GM23248 (cell line): ENCODE measurements around the gene FAM117B. TPM values are rescaled to one million over a fixed set of nuclear protein-coding genes. Genes with fewer than 3 reads are reported as not detected.

Source experiments
- DNase-seq: peaks from one replicate; pipeline ENCODE4 v3.0.0-alpha.2; 2015
- H2AFZ ChIP-seq: fragments of 200-600 bp; sonication (generic); 2 replicates; pipeline ENCODE4 v1.6.1; 2016; ENCODE audit warnings: antibody characterized with exemption
- H3F3A ChIP-seq: fragments of 200-600 bp; sonication (generic); 2 replicates; pipeline ENCODE4 v1.6.1; 2016; ENCODE audit warnings: mild to moderate bottlenecking, antibody characterized with exemption, mixed run types; ENCODE audit not compliant: insufficient read depth
- H3K27ac ChIP-seq: fragments of 200-600 bp; sonication (generic); 2 replicates; pipeline ENCODE4 v1.5.1; 2016; ENCODE audit warnings: mild to moderate bottlenecking
- H3K27me3 ChIP-seq: fragments of 200-600 bp; sonication (generic); replicated peaks from 2 replicates; pipeline ENCODE4 v1.6.1; 2016; ENCODE audit warnings: mild to moderate bottlenecking; ENCODE audit not compliant: insufficient read depth
- H3K36me3 ChIP-seq: fragments of 200-600 bp; sonication (generic); 2 replicates; pipeline ENCODE4 v1.6.1; 2016; ENCODE audit warnings: low read depth, mild to moderate bottlenecking
- H3K4me1 ChIP-seq: fragments of 200-600 bp; sonication (generic); 2 replicates; pipeline ENCODE4 v1.6.1; 2016; ENCODE audit warnings: mild to moderate bottlenecking; ENCODE audit not compliant: insufficient read depth
- H3K4me2 ChIP-seq: fragments of 200-600 bp; sonication (generic); one replicate; pipeline ENCODE4 v1.6.1; 2016; ENCODE audit warnings: mild to moderate bottlenecking; ENCODE audit not compliant: unreplicated experiment
- H3K4me3 ChIP-seq: fragments of 200-600 bp; sonication (generic); 2 replicates; pipeline ENCODE4 v1.5.1; 2016; ENCODE audit warnings: mild to moderate bottlenecking
- H3K79me2 ChIP-seq: fragments of 200-600 bp; sonication (generic); 2 replicates; pipeline ENCODE4 v1.6.1; 2016; ENCODE audit warnings: mild to moderate bottlenecking; ENCODE audit not compliant: insufficient read depth
- H3K9ac ChIP-seq: fragments of 200-600 bp; sonication (generic); 2 replicates; pipeline ENCODE4 v1.6.1; 2016; ENCODE audit warnings: mild to moderate bottlenecking
- H3K9me2 ChIP-seq: fragments of 200-600 bp; sonication (generic); 2 replicates; pipeline ENCODE4 v1.6.1; 2016; ENCODE audit warnings: mixed run types, mild to moderate bottlenecking, moderate library complexity; ENCODE audit not compliant: insufficient read depth
- H3K9me3 ChIP-seq: fragments of 200-600 bp; sonication (generic); one replicate; pipeline ENCODE4 v1.6.1; 2017; ENCODE audit warnings: low read depth
- H4K20me1 ChIP-seq: fragments of 200-600 bp; sonication (generic); 2 replicates; pipeline ENCODE4 v1.6.0; 2016; ENCODE audit not compliant: insufficient read depth
- EZH2 ChIP-seq: fragments of 200-600 bp; sonication (generic); IDR thresholded peaks from 2 replicates; pipeline ENCODE4 v1.6.1; 2018; ENCODE audit warnings: antibody characterized with exemption, mild to moderate bottlenecking; ENCODE audit not compliant: insufficient read depth, poor library complexity, severe bottlenecking
- EZH2phosphoT487 ChIP-seq: fragments of 200-600 bp; sonication (generic); IDR thresholded peaks from 2 replicates; pipeline ENCODE4 v1.6.1; 2018; ENCODE audit warnings: antibody characterized with exemption, moderate library complexity, mild to moderate bottlenecking, low read depth; ENCODE audit not compliant: insufficient read depth
- WGBS, 2 experiments: methylation state at CpG; one replicate each; pipeline ENCODE4 v1.1.6; 2015 to 2017; ENCODE audit warnings: low lambda C conversion rate in 2 of 2, low coverage in 1 of 2; ENCODE audit errors: missing lambda C conversion rate in 2 of 2; 5-methylcytosine and 5-hydroxymethylcytosine counted together
- in situ Hi-C: fragments of 300-500 bp; cut with MboI; formaldehyde crosslinking; loops from 2 replicates; pipeline ENCODE4 v1.15.0; 2020
- polyA plus RNA-seq: library from polyadenylated mRNA; unstranded; fragments of >200 nt; fragmentation: Nextera tagmentation; extraction: Ambion mirVana; gene quantifications from 2 replicates; pipeline ENCODE4 v1.2.1, GENCODE V29; 2016
- total RNA-seq: library from RNA; depleted of rRNA; stranded (reverse); fragments of >200 nt; shearing (Covaris generic); gene quantifications from 2 replicates; pipeline ENCODE4 v1.2.3, GENCODE V29; 2014

FAM117B gene
- total and polyA plus RNA-seq, 2 experiments from 2014 or later: 1.1 to 1.2 TPM

DNA sequence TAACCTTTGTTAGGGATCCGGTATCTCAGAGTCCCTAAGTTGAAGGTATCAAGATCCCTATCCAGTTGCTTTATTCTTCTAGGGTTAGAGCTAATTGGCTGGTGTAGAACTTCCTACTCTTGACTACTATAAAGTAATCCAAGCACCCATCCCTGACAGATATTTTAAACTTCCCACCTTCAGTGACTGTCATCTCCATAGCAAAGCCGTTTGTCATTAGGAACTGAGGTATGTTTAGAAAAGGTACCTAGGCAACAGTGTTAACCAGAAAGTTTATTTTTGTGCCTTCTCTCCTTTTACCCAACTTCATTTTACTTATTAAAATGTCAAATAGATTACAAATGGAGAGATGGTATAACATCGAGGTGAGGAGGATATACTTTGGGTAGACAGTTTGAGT is 4.5 kb downstream of the FAM117B start:
- no peak overlapping the region for H3K4me3 ChIP-seq
- 0 out of 2 replicates have a peak, but pooled peaks cover 4% of the 10 kb centered on the region for H3K4me1 ChIP-seq
- peaks cover 7% of the 10 kb centered on the region; the same call in 1 of the 2 replicates for H3F3A ChIP-seq
- no peaks in the 10 kb centered on the region for H3K27me3 ChIP-seq
- H3K27ac ChIP-seq: no peak overlapping the region
- no peaks in the 10 kb centered on the region for H4K20me1 ChIP-seq
- H3K9me2 ChIP-seq: no peaks in the 10 kb centered on the region
- DNase-seq: no peak
- 82 to 91% methylated on average over 3 of the region's 3 CpGs for WGBS, 2 experiments
- H3K4me2 ChIP-seq: no peak overlapping the region
- H3K9me3 ChIP-seq: no peaks in the 10 kb centered on the region
- no peaks in the 10 kb centered on the region for H3K36me3 ChIP-seq
- no peak overlapping the region for H2AFZ ChIP-seq
- in situ Hi-C loops: no loop called here
- no peak overlapping the region for H3K9ac ChIP-seq
- no peaks in the 10 kb centered on the region for H3K79me2 ChIP-seq
- no peak for TF ChIP-seq EZH2
- TF ChIP-seq EZH2phosphoT487: no peak

DNA sequence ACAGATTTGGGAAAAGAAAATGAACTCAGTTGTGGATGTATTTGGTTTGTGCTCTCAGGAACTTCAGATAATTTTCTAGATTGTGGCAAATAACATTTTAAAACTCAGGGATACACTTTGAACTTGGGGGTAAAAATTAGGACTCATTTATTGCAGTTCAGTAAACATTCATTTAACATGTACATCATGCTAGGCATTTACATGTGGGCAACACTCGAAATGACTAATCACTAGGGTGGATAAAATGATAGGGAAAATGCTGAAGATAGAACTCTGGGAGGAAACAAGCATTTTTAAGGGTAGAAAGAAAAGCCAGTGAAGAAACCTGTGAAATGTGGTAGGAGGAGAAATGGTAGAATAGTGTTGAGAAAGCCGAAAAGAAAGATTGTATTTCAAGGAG is 7.8 kb downstream of the FAM117B start:
- Histone ChIP-seq H3K79me2 (no peaks in the 10 kb centered on the region), H4K20me1 (no peaks in the 10 kb centered on the region), H3K9ac (no peak overlapping the region), H3K4me1 (no peaks in the 10 kb centered on the region), H3K36me3 (no peaks in the 10 kb centered on the region), H3K9me3 (no peaks in the 10 kb centered on the region), H2AFZ (no peak overlapping the region), H3K4me3 (no peak overlapping the region), H3K4me2 (no peak overlapping the region), H3K9me2 (no peaks in the 10 kb centered on the region), H3K27ac (no peak overlapping the region), H3F3A (no peaks in the 10 kb centered on the region), H3K27me3 (no peaks in the 10 kb centered on the region)
- 74 to 79% methylated on average over 2 of the region's 2 CpGs for WGBS, 2 experiments
- no peak for DNase-seq
- in situ Hi-C loops: no loop called here
- TF ChIP-seq EZH2 (no peak), EZH2phosphoT487 (no peak)

DNA sequence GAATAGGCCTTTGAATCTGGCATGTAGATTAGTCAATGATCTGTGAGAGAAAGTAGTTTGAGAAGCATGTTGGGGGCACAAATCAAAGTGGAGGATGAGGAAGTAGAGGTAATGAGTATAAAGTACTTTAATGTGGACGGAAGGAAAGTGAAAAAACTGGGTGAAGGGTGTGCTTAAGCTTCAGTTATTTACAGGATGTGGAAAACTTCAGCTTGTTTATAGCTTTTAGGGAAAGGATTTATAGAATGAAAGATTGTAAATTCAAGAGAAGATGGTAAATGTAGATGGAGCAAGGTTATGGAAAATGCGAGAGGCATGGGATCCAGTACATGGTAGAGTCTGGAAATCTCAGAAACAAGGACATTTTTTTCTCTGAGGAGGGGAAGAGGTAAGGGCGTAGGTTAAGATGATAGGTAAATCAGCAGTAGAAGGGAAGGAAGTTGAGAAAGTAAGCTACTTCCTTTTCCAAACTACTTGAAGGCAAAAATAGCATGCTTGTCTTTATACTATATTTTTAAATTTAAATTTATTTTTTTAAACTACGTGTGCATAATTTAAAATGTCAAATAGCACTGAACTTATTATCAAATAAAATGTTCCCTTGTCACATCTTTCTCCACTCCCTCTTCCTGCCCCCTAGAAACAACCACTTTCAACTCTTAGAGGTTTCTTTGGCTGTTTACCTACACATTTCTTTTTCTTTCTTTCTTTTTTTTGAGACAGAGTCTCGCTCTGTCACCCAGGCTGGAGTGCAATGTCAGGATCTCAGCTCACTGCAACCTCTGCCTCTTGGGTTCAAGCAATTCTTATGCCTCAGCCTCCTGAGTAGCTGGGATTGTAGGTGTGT is 8.5 kb downstream of the FAM117B start:
- in situ Hi-C loops: no loop called here
- WGBS, 2 experiments: 88 to 91% methylated on average over 5 of the region's 5 CpGs
- no peak for DNase-seq
- H3K4me1 ChIP-seq: no peaks in the 10 kb centered on the region
- H3K79me2 ChIP-seq: no peaks in the 10 kb centered on the region
- H4K20me1 ChIP-seq: no peaks in the 10 kb centered on the region
- no peaks in the 10 kb centered on the region for H3K27me3 ChIP-seq
- H3K27ac ChIP-seq: no peak overlapping the region
- H3K9ac ChIP-seq: no peak overlapping the region
- H2AFZ ChIP-seq: no peak overlapping the region
- no peaks in the 10 kb centered on the region for H3F3A ChIP-seq
- H3K9me2 ChIP-seq: no peaks in the 10 kb centered on the region
- H3K36me3 ChIP-seq: no peaks in the 10 kb centered on the region
- no peak for TF ChIP-seq EZH2
- no peak for TF ChIP-seq EZH2phosphoT487
- no peak overlapping the region for H3K4me2 ChIP-seq
- no peaks in the 10 kb centered on the region for H3K9me3 ChIP-seq
- no peak overlapping the region for H3K4me3 ChIP-seq

GRCh38 chr2:202652119-202652518 is 17.4 kb downstream of the FAM117B start:
- Histone ChIP-seq H3K9ac (no peak overlapping the region), H3K4me1 (no peaks in the 10 kb centered on the region), H3K4me2 (no peak overlapping the region), H3K27me3 (no peaks in the 10 kb centered on the region), H3K79me2 (no peaks in the 10 kb centered on the region), H3K4me3 (no peak overlapping the region), H3K9me3 (no peaks in the 10 kb centered on the region), H3F3A (no peaks in the 10 kb centered on the region), H3K36me3 (no peaks in the 10 kb centered on the region), H2AFZ (no peak overlapping the region), H4K20me1 (no peaks in the 10 kb centered on the region), H3K27ac (no peak overlapping the region), H3K9me2 (no peaks in the 10 kb centered on the region)
- DNase-seq: no peak
- in situ Hi-C loops: no loop called here
- WGBS, 2 experiments: 73 to 75% methylated on average over 4 of the region's 4 CpGs
- TF ChIP-seq EZH2 (no peak), EZH2phosphoT487 (no peak)
